HG02870 (cell line): ENCODE results near the gene RFWD3.
A peak's percentile ranks its signal among the peaks of the same experiment; 100 is the strongest.
"Not testable (repeated sequence)": the region's sequence is repeated elsewhere in the genome, so short reads cannot be mapped to it uniquely, and the experiment has no call there.

Experiments
- ATAC-seq: cut with Tn5 transposase; IDR thresholded peaks from one replicate; pipeline ENCODE4 v1.9.1; 2021; ENCODE audit warnings: mild to moderate bottlenecking, moderate library complexity; ENCODE audit not compliant: unreplicated experiment

Gene RFWD3

GRCh38 chr16:74666425-74667254 is at the start of gene RFWD3:
TSS of gene RFWD3 (minus strand) at chr16:74666877. CDS start at chr16:74661449, 5,428 bp downstream.
- peak; percentile 100 for ATAC-seq

- no peak for ATAC-seq
Observed at GRCh38 chr16:74716355-74716754, 49.7 kb upstream of the RFWD3 start.

GRCh38 chr16:74713876-74714275 is 47.2 kb upstream of the RFWD3 start:
- no peak for ATAC-seq

- no peak for ATAC-seq
Observed at GRCh38 chr16:74713325-74713724, 46.6 kb upstream of the RFWD3 start.

GRCh38 chr16:74711938-74712337 is 45.3 kb upstream of the RFWD3 start:
- ATAC-seq, result no peak

GRCh38 chr16:74710401-74710800 is 43.7 kb upstream of the RFWD3 start:
- ATAC-seq, result no peak

- no peak for ATAC-seq
Observed at GRCh38 chr16:74709441-74709877, 42.8 kb upstream of the RFWD3 start.

- peak; percentile 30 for ATAC-seq
Observed at GRCh38 chr16:74700438-74701225, 34.0 kb upstream of the RFWD3 start, which contains the start of gene MLKL. TSS of gene MLKL (minus strand) at chr16:74700862. CDS start at chr16:74695757, 5,105 bp downstream.

- peak; percentile 5 for ATAC-seq
Observed at GRCh38 chr16:74700116-74700437, 33.4 kb upstream of the RFWD3 start.

- ATAC-seq, result no peak
Observed at GRCh38 chr16:74699666-74700065, 33.0 kb upstream of the RFWD3 start.

- no peak for ATAC-seq
Observed at GRCh38 chr16:74698222-74698621, 31.5 kb upstream of the RFWD3 start.

GRCh38 chr16:74695450-74696422 is 29.1 kb upstream of the RFWD3 start:
- peak; percentile 91 for ATAC-seq

GRCh38 chr16:74691093-74691855 is 24.6 kb upstream of the RFWD3 start:
- no peak for ATAC-seq

- no peak for ATAC-seq
Observed at GRCh38 chr16:74682556-74682955, 15.9 kb upstream of the RFWD3 start.

- no peak for ATAC-seq
Observed at GRCh38 chr16:74680681-74681080, 14.0 kb upstream of the RFWD3 start.

GRCh38 chr16:74679983-74680382 is 13.3 kb upstream of the RFWD3 start:
- no peak for ATAC-seq

- ATAC-seq, result no peak
Observed at GRCh38 chr16:74677868-74678267, 11.2 kb upstream of the RFWD3 start.

- ATAC-seq, result no peak
Observed at GRCh38 chr16:74673876-74674275, 7.2 kb upstream of the RFWD3 start.

GRCh38 chr16:74668877-74669276 is 2.2 kb upstream of the RFWD3 start:
- ATAC-seq, result not testable (repeated sequence)

- ATAC-seq, result no peak
Observed at GRCh38 chr16:74667255-74667700, 601 bp upstream of the RFWD3 start.
